Lower leg skin (tissue), 4 donors: Measurements from ENCODE around the gene EOGT. TPM values are rescaled to one million over a fixed set of nuclear protein-coding genes. Genes with fewer than 3 reads are reported as not detected.

Source experiments
- DNase-seq, 2 donors: peaks; one replicate each; pipeline ENCODE4 v3.0.0-alpha.2; 2019; ENCODE audit warnings: low spot score in 2 of 2
- H3K4me3 ChIP-seq: fragments of 200-600 bp; sonication (generic); 2 replicates; pipeline ENCODE4 v1.5.1; 2017; ENCODE audit warnings: mild to moderate bottlenecking, low read depth; ENCODE audit not compliant: poor library complexity, severe bottlenecking
- CTCF ChIP-seq, 3 donors: fragments of 450-650 bp; IDR thresholded peaks; one replicate each; pipeline ENCODE4 v1.5.1; 2016; ENCODE audit warnings: antibody characterized with exemption in 3 of 3, mild to moderate bottlenecking in 3 of 3, moderate library complexity in 2 of 3
- POLR2A ChIP-seq, 2 donors: fragments of 450-650 bp; IDR thresholded peaks; one replicate each; pipeline ENCODE4 v1.6.1; 2016 to 2017; ENCODE audit warnings: antibody characterized with exemption in 2 of 2, mild to moderate bottlenecking in 1 of 2, moderate library complexity in 1 of 2
- WGBS, 2 donors: methylation state at CpG; one replicate each; pipeline ENCODE4 v1.1.5; 2018; 5-methylcytosine and 5-hydroxymethylcytosine counted together
- intact Hi-C: fragments of 100-400 bp; cut with DNase I; formaldehyde crosslinking; loops from one replicate; pipeline ENCODE4 v1.15.0; 2023; ENCODE audit warnings: low total_unique reads
- microRNA counts, 2 donors: library from miRNA; unstranded; fragments of <30 nt; microRNA quantifications; one replicate each; lab custom pipeline; 2016
- microRNA-seq, 2 donors: library from miRNA; unstranded; fragments of <30 nt; microRNA quantifications; one replicate each; pipeline ENCODE4, GENCODE V29; 2016; ENCODE audit warnings: borderline replicate concordance in 2 of 2, borderline number of aligned reads in 1 of 2
- total RNA-seq, 4 donors: library from RNA; depleted of rRNA; stranded (reverse); fragments of >200 nt; gene quantifications; one replicate each; pipeline ENCODE4 v1.1.0, GENCODE V29; 2016

EOGT gene
- total RNA-seq, 4 donors from 2014 or later: 11.3 to 22.8 (median 16.0) TPM

GRCh38 chr3:68943753-68944500, 69.6 kb downstream of the EOGT start:
- no peak for DNase-seq
- intact Hi-C loops: no loop called here
- TF ChIP-seq CTCF (IDR thresholded peaks at IDR 0.05): no peak
- no peak for TF ChIP-seq POLR2A (IDR thresholded peaks at IDR 0.05)
- H3K4me3 ChIP-seq: no peak overlapping the region
- WGBS, 2 donors: 86% methylated on average over 1 of the region's 1 CpG

DNA sequence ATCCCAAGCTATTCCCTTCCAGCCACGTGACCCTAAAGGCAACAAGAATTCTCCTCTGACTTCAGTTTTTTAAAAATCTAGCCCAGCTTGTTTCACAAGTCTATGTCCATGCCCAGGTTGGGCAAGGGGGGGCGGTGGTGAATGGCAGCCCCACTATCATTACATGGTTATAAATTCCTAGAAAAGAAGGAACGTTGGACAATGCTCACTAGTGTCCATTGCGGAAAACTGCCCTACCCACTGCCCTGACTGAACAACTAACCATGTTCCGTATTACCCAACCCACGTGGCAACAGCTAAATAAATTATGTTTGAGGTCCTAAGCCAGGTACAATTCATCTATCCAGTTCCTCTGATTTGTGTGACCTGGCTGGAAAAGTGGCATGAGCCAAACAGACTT, 72.4 kb downstream of the EOGT start:
- no peak overlapping the region for H3K4me3 ChIP-seq
- 63 to 65% methylated on average over 6 of the region's 6 CpGs for WGBS, 2 donors
- intact Hi-C loops: no loop called here
- TF ChIP-seq POLR2A (IDR thresholded peaks at IDR 0.05): no peak
- TF ChIP-seq CTCF (IDR thresholded peaks at IDR 0.05): no peak
- no peak for DNase-seq

DNA sequence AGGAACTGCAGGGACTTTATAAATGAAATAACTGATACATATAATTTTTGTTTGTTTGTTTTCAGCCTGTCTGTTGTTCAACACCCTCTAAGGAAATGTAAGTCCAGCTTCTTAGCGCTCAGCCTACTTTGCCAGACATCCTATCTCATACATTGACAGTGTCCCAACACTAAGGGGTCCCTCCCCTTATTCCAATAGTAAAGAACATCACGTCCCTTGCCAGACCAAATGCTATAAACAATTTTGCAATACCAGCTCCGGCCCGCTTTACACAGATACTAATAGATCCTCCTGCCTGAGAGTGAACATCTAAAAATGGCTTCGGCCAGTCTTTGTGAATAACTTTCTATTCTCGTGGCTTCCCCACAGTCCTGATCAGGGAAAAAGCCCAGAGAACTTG, 76.6 kb downstream of the EOGT start:
- WGBS, 2 donors: 75 to 78% methylated on average over 6 of the region's 6 CpGs
- no peak for TF ChIP-seq POLR2A (IDR thresholded peaks at IDR 0.05)
- no peak for TF ChIP-seq CTCF (IDR thresholded peaks at IDR 0.05)
- intact Hi-C loops: no loop called here
- no peak overlapping the region for H3K4me3 ChIP-seq
- no peak for DNase-seq

- 70 to 75% methylated on average over 6 of the region's 6 CpGs for WGBS, 2 donors
- intact Hi-C loops: no loop called here
These were observed 77.7 kb downstream of the EOGT start for GRCh38 chr3:68935778-68936177.

DNA sequence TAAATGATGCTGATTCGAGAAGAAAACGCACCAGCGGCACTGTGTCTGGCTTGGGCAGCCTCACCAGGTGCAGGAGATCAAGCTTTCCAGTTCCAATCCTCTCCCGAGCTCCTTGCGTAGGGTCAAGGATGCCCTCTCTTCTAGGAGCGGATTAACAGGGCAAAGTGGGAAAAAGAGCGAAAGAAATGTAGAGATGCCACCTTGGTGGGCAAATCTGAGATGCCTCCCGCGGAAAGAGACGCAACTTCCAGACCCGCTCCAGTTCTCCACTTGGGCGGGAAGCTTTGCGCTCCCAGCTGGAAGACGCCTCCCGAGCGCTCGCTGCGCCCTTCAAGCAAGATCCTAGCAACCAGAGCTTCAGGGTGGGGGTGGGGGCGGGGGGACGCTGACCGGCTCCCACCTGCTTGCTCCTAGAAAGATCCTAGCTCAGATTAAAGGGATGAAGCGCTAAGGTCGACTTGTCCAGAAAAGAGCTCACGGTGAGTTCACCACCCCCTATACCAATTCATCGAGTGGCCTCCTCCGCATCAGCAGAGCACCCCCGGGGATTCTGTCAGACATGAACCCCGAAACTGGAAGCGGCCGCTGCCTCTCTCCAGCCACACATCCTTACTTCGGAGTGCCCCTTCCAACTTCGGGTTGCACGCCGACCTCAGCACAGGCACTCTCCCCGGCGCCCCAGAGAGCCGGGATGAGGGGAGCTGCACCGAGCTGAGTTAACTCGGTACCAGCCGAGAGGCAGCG, 81.9 kb downstream of the EOGT start:
- DNase-seq: no peak
- WGBS, 2 donors: 2 to 3% methylated on average over 41 of the region's 41 CpGs
- intact Hi-C loops: no loop called here
- TF ChIP-seq CTCF (IDR thresholded peaks at IDR 0.05): no peak
- TF ChIP-seq POLR2A (IDR thresholded peaks at IDR 0.05): no peak
- H3K4me3 ChIP-seq: no peak overlapping the region

More at GRCh38 chr3:68935778-68936177, 77.7 kb downstream of the EOGT start:
- no peak for DNase-seq
- no peak overlapping the region for H3K4me3 ChIP-seq
- TF ChIP-seq POLR2A (IDR thresholded peaks at IDR 0.05): no peak
- TF ChIP-seq CTCF (IDR thresholded peaks at IDR 0.05): no peak

MicroRNAs encoded within 50 kb of the gene (microRNA counts, 767-probe panel; counts per million panel counts)
- 0 to 358 counts per million in 2 donors for microRNA hsa-miR-3136-5p (lab: Ali Mortazavi, UCI)

Small RNAs within 50 kb of the gene (microRNA-seq; reads per million reads assigned to microRNA genes)
- gene MIR3136: 1.1 to 2.0 reads per million in 2 donors

Other genes with a start within 250 kb of the EOGT start
- not detected for gene TAFA4, start 81.1 kb downstream of the EOGT start, total RNA-seq
- gene TMF1, start 38.6 kb upstream of the EOGT start, total RNA-seq: 10 to 100 TPM; 21.1 to 27.7 (median 24.9) TPM
- gene UBA3, start 66.7 kb upstream of the EOGT start, total RNA-seq: 10 to 100 TPM; 33.8 to 54.6 (median 36.6) TPM
- gene ARL6IP5, start 71.3 kb upstream of the EOGT start, total RNA-seq: 10 to 100 TPM; 28.1 to 75.9 (median 54.1) TPM
- not detected for gene LMOD3, start 108.9 kb upstream of the EOGT start, total RNA-seq